Karpas-422 (cell line): ENCODE data around the gene NEGR1. TPM values are rescaled to one million over a fixed set of nuclear protein-coding genes. Genes with fewer than 3 reads are reported as not detected.
"Not testable (repeated sequence)": the region's sequence is repeated elsewhere in the genome, so short reads cannot be mapped to it uniquely, and the experiment has no call there.

ENCODE experiments used
- DNase-seq: peaks from one replicate; pipeline ENCODE4 v3.0.0-alpha.2; 2015
- H2AFZ ChIP-seq: fragments of 200-600 bp; sonication (generic); 2 replicates; pipeline ENCODE4 v1.6.1; 2014; ENCODE audit warnings: antibody characterized with exemption, low read length, mixed read lengths
- H3K27ac ChIP-seq: fragments of 200-600 bp; sonication (generic); 2 replicates; pipeline ENCODE4 v1.5.1; 2014; ENCODE audit warnings: mild to moderate bottlenecking, low read length, moderate library complexity
- H3K27me3 ChIP-seq: fragments of 200-600 bp; sonication (generic); 2 replicates; pipeline ENCODE4 v1.6.1; 2014; ENCODE audit warnings: low read length, mixed read lengths
- H3K36me3 ChIP-seq: fragments of 200-600 bp; sonication (generic); 2 replicates; pipeline ENCODE4 v1.6.1; 2014; ENCODE audit warnings: low read length, mixed read lengths; ENCODE audit not compliant: insufficient read depth
- H3K4me1 ChIP-seq: fragments of 200-600 bp; sonication (generic); 2 replicates; pipeline ENCODE4 v1.6.1; 2014; ENCODE audit warnings: mild to moderate bottlenecking, low read length, mixed read lengths
- H3K4me2 ChIP-seq: fragments of 200-600 bp; sonication (generic); 2 replicates; pipeline ENCODE4 v1.6.1; 2014; ENCODE audit warnings: low read length, low read depth, mild to moderate bottlenecking; ENCODE audit not compliant: poor library complexity, severe bottlenecking
- H3K4me3 ChIP-seq: fragments of 200-600 bp; sonication (generic); 2 replicates; pipeline ENCODE4 v1.5.1; 2014; ENCODE audit warnings: mild to moderate bottlenecking, antibody characterized with exemption, low read length, mixed read lengths
- H3K79me2 ChIP-seq: fragments of 200-600 bp; sonication (generic); 2 replicates; pipeline ENCODE4 v1.6.1; 2014; ENCODE audit warnings: mild to moderate bottlenecking, low read length, mixed read lengths
- H3K9ac ChIP-seq: fragments of 200-600 bp; sonication (generic); 2 replicates; pipeline ENCODE4 v1.6.0; 2014; ENCODE audit warnings: low read length
- H3K9me2 ChIP-seq: fragments of 200-600 bp; sonication (generic), shearing (Covaris generic); replicated peaks from 2 replicates; pipeline ENCODE4 v1.6.0; 2014; ENCODE audit warnings: mild to moderate bottlenecking, low read length, moderate library complexity; ENCODE audit not compliant: insufficient read depth
- H3K9me3 ChIP-seq: fragments of 300-700, 200-600 bp; sonication (generic); 2 replicates; pipeline ENCODE4 v1.6.1; 2014; ENCODE audit warnings: low read length, mixed read lengths
- H4K20me1 ChIP-seq: fragments of 200-600 bp; sonication (generic); 2 replicates; pipeline ENCODE4 v1.6.1; 2014; ENCODE audit warnings: mild to moderate bottlenecking, antibody characterized with exemption, low read length, low read depth; ENCODE audit not compliant: insufficient read depth
- total RNA-seq: library from RNA; depleted of rRNA; stranded (reverse); fragments of >200 nt; shearing (Covaris generic); gene quantifications from 2 replicates; pipeline ENCODE4 v1.2.3, GENCODE V29; 2014; ENCODE audit warnings: low replicate concordance

Gene NEGR1
- total RNA-seq, 1 experiment from 2014 or later = not detected

- no peaks in the 10 kb centered on the region for H3K9me2 ChIP-seq
- H3K36me3 ChIP-seq = no peaks in the 10 kb centered on the region
- no peaks in the 10 kb centered on the region for H3K79me2 ChIP-seq
- no peak overlapping the region for H3K27ac ChIP-seq
- H3K4me2 ChIP-seq = no peak overlapping the region
- H3K9ac ChIP-seq = no peak overlapping the region
- H3K4me1 ChIP-seq = peaks cover 2% of the 10 kb centered on the region; the same call in 1 of the 2 replicates
- H3K27me3 ChIP-seq = no peaks in the 10 kb centered on the region
- no peak for DNase-seq
- H2AFZ ChIP-seq = no peak overlapping the region
- H3K9me3 ChIP-seq = peaks cover 3% of the 10 kb centered on the region
- no peaks in the 10 kb centered on the region for H4K20me1 ChIP-seq
- H3K4me3 ChIP-seq = no peak overlapping the region
These were observed 3.9 kb downstream of the NEGR1 start for GRCh38 chr1:72278461-72278860.

- no peaks in the 10 kb centered on the region for H3K27me3 ChIP-seq
- no peak overlapping the region for H3K27ac ChIP-seq
- H3K9me3 ChIP-seq = peaks cover 8% of the 10 kb centered on the region
- H4K20me1 ChIP-seq = no peaks in the 10 kb centered on the region
- no peak overlapping the region for H3K4me2 ChIP-seq
- no peaks in the 10 kb centered on the region for H3K9me2 ChIP-seq
- DNase-seq = no peak
- no peaks in the 10 kb centered on the region for H3K36me3 ChIP-seq
- H2AFZ ChIP-seq = no peak overlapping the region
- no peaks in the 10 kb centered on the region for H3K79me2 ChIP-seq
- no peaks in the 10 kb centered on the region for H3K4me1 ChIP-seq
- H3K4me3 ChIP-seq = no peak overlapping the region
- no peak overlapping the region for H3K9ac ChIP-seq
These were observed 10.7 kb downstream of the NEGR1 start for GRCh38 chr1:72271555-72272085.

- H3K4me2 ChIP-seq = no peak overlapping the region
- H3K9me3 ChIP-seq = peaks cover 36% of the 10 kb centered on the region
- H3K9me2 ChIP-seq = no peaks in the 10 kb centered on the region
- no peaks in the 10 kb centered on the region for H3K36me3 ChIP-seq
- no peak overlapping the region for H3K4me3 ChIP-seq
- no peaks in the 10 kb centered on the region for H4K20me1 ChIP-seq
- H3K27me3 ChIP-seq = no peaks in the 10 kb centered on the region
- no peaks in the 10 kb centered on the region for H3K79me2 ChIP-seq
- no peak overlapping the region for H3K9ac ChIP-seq
- H3K4me1 ChIP-seq = no peaks in the 10 kb centered on the region
- no peak overlapping the region for H3K27ac ChIP-seq
- H2AFZ ChIP-seq = no peak overlapping the region
- DNase-seq = no peak
These were observed 19.6 kb downstream of the NEGR1 start for GRCh38 chr1:72262735-72263134.

GRCh38 chr1:72253132-72253531 lies 29.2 kb downstream of the NEGR1 start:
- Histone ChIP-seq H3K27ac (no peak overlapping the region), H3K27me3 (no peaks in the 10 kb centered on the region), H3K4me3 (no peak overlapping the region), H3K9ac (no peak overlapping the region), H4K20me1 (no peaks in the 10 kb centered on the region), H3K9me2 (no peaks in the 10 kb centered on the region), H2AFZ (no peak overlapping the region), H3K4me2 (no peak overlapping the region), H3K4me1 (no peaks in the 10 kb centered on the region), H3K79me2 (no peaks in the 10 kb centered on the region), H3K36me3 (no peaks in the 10 kb centered on the region), H3K9me3 (peaks cover 15% of the 10 kb centered on the region; the same call in 1 of the 2 replicates)
- no peak for DNase-seq

GRCh38 chr1:72241397-72241796 lies 40.9 kb downstream of the NEGR1 start:
- Histone ChIP-seq H2AFZ (no peak overlapping the region), H3K27me3 (no peaks in the 10 kb centered on the region), H3K9ac (no peak overlapping the region), H3K4me1 (no peaks in the 10 kb centered on the region), H3K79me2 (no peaks in the 10 kb centered on the region), H3K9me3 (peaks cover 31% of the 10 kb centered on the region), H3K9me2 (no peaks in the 10 kb centered on the region), H3K27ac (no peak overlapping the region), H3K4me3 (no peak overlapping the region), H3K36me3 (no peaks in the 10 kb centered on the region), H3K4me2 (no peak overlapping the region), H4K20me1 (no peaks in the 10 kb centered on the region)
- DNase-seq = no peak

GRCh38 chr1:72235931-72236330 lies 46.4 kb downstream of the NEGR1 start:
- not testable (repeated sequence) for H3K36me3 ChIP-seq, H3K4me2 ChIP-seq, H3K27ac ChIP-seq, H3K79me2 ChIP-seq, DNase-seq, H2AFZ ChIP-seq, H3K9me2 ChIP-seq, H3K27me3 ChIP-seq, H4K20me1 ChIP-seq, H3K4me1 ChIP-seq, H3K9ac ChIP-seq, H3K4me3 ChIP-seq
- peaks cover 24% of the 10 kb centered on the region for H3K9me3 ChIP-seq

- Histone ChIP-seq H3K4me3 (no peak overlapping the region), H3K36me3 (no peaks in the 10 kb centered on the region), H3K4me1 (no peaks in the 10 kb centered on the region), H3K9me2 (no peaks in the 10 kb centered on the region), H3K9ac (no peak overlapping the region), H3K79me2 (no peaks in the 10 kb centered on the region), H4K20me1 (no peaks in the 10 kb centered on the region), H3K9me3 (peaks cover 26% of the 10 kb centered on the region), H3K27me3 (no peaks in the 10 kb centered on the region), H3K27ac (no peak overlapping the region), H3K4me2 (no peak overlapping the region), H2AFZ (no peak overlapping the region)
- no peak for DNase-seq
These were observed 47.3 kb downstream of the NEGR1 start for GRCh38 chr1:72235062-72235461.

GRCh38 chr1:72230746-72231145 lies 51.6 kb downstream of the NEGR1 start:
- no peak for DNase-seq
- Histone ChIP-seq H4K20me1 (no peaks in the 10 kb centered on the region), H3K27me3 (no peaks in the 10 kb centered on the region), H3K36me3 (no peaks in the 10 kb centered on the region), H3K4me3 (no peak overlapping the region), H3K4me1 (no peaks in the 10 kb centered on the region), H3K27ac (no peak overlapping the region), H3K4me2 (no peak overlapping the region), H3K9me2 (no peaks in the 10 kb centered on the region), H3K9ac (no peak overlapping the region), H2AFZ (no peak overlapping the region), H3K9me3 (peaks cover 19% of the 10 kb centered on the region), H3K79me2 (no peaks in the 10 kb centered on the region)

GRCh38 chr1:72229893-72230292 lies 52.4 kb downstream of the NEGR1 start:
- H3K4me2 ChIP-seq = no peak overlapping the region
- H3K9me2 ChIP-seq = no peaks in the 10 kb centered on the region
- H3K4me1 ChIP-seq = no peaks in the 10 kb centered on the region
- H3K36me3 ChIP-seq = no peaks in the 10 kb centered on the region
- no peak for DNase-seq
- H3K4me3 ChIP-seq = no peak overlapping the region
- H3K27me3 ChIP-seq = no peaks in the 10 kb centered on the region
- H3K9me3 ChIP-seq = peaks cover 21% of the 10 kb centered on the region
- no peak overlapping the region for H3K27ac ChIP-seq
- H2AFZ ChIP-seq = no peak overlapping the region
- H3K79me2 ChIP-seq = no peaks in the 10 kb centered on the region
- H4K20me1 ChIP-seq = no peaks in the 10 kb centered on the region
- no peak overlapping the region for H3K9ac ChIP-seq
